ENCODE measurements around the gene MAGI1.

Gene MAGI1

GRCh38 chr3:65968996-65969395 lies 69.7 kb downstream of the MAGI1 start:
- no peak for DNase-seq

DNA sequence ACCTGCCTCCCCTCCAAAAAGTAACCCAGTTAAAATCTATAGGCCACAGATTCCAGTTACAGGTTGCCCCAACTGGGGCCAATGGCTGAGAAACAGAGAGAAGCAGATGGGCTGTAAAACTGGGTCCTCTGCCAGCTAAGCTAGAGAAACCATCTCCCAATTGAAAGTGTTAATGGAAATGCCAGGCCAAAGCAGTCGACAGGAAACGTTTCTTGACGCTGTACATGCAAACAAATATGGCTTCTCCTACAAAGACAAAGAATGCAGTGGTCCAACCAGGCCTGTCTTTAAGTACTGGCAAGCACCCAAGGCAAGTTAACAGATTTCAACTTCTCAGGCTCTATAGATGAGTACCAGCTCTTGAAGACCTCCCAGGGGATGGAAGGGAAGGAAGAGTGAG lies 71.3 kb downstream of the MAGI1 start:
- peak; percentile 9 for DNase-seq

- DNase-seq: no peak
Observed at GRCh38 chr3:65964838-65965237, 73.9 kb downstream of the MAGI1 start.

- peak; percentile 85 for DNase-seq
Observed at GRCh38 chr3:65963787-65964677, 74.7 kb downstream of the MAGI1 start.

DNA sequence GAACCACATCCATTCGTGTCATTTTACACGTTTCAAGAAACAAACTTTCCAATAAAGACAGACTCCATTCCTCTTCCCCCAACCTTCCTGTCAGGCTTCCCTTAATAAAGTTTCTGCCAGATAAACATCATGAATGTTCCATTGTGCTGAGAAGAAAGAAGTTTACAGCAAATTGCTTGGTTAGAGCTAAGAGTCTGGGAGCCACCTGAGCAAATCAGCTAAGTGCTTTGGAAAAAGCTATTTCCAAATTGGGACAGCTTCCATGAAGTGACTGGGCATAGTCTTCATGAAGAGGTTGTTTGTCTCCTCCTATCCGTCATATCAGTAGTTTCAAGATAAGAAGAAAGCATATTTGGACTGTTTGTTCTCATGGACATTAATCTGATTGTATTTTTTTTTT lies 77.0 kb downstream of the MAGI1 start:
- no peak for DNase-seq

GRCh38 chr3:65961128-65961527 lies 77.6 kb downstream of the MAGI1 start:
- DNase-seq: no peak

DNA sequence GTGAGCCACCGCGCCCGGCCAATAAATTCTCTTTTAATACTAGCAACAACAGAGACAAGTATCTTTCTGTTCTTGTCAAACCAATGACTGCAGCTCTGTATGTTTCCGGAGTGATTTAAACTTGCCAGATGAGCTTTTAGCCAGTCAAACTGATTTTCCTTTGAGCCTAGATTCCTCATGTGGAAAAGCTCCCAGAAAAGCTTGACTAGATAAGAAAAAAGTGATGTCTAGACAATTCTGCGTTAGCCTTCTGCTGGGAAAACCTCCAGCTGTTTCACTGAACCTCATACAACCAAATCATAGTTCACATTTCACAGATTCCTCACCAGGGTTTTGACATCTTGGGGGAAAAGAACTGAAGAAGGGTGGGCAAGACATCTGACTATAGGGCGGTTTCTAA lies 78.6 kb downstream of the MAGI1 start:
- DNase-seq: no peak

DNA sequence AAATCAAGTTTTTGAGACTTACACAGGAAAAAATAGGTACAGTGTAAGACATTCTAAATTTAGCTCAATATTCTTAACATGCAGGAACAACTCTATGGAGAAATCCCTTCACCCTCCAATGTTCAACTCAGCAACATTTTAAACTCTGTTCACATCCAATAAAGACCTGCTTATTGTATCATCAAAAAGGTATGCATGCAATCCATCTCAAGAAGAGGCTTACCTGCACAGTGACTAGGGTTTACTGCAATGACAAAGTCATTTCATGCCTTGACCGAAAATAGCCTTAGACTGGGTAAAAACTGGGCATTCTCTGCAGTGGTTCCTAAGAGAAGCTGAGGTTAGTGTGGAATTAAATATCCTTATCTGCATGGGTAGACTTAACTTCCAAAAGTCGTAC lies 80.5 kb downstream of the MAGI1 start:
- no peak for DNase-seq

- peak; percentile 71 for DNase-seq
Observed at GRCh38 chr3:65955792-65956477, 82.8 kb downstream of the MAGI1 start.

- DNase-seq: no peak
Observed at GRCh38 chr3:65953881-65954733, 84.6 kb downstream of the MAGI1 start.

GRCh38 chr3:65953301-65953812 lies 85.4 kb downstream of the MAGI1 start:
- DNase-seq: peak; percentile 84

DNA sequence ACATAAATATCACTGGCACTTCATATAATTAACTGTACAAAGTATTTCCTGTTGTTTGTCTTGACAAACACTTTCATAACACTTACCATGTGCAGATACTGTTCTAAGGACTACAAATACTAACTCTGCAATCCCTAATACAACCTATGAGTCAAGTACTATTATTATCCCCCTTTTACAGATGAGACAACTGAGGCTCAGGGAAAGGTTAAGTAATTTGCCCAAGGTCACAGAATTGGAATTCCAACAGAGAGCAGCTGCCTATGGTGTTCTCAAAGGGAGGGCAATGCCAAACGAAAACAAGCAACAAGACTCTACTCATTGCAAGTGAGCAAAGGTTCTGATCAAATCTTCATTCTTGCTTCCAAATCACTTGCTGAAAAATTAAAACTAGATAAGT lies 85.9 kb downstream of the MAGI1 start:
- DNase-seq: no peak

- DNase-seq: no peak
Observed at GRCh38 chr3:65951836-65952505, 86.7 kb downstream of the MAGI1 start.

GRCh38 chr3:65950340-65951326 lies 88.1 kb downstream of the MAGI1 start:
- DNase-seq: no peak

DNA sequence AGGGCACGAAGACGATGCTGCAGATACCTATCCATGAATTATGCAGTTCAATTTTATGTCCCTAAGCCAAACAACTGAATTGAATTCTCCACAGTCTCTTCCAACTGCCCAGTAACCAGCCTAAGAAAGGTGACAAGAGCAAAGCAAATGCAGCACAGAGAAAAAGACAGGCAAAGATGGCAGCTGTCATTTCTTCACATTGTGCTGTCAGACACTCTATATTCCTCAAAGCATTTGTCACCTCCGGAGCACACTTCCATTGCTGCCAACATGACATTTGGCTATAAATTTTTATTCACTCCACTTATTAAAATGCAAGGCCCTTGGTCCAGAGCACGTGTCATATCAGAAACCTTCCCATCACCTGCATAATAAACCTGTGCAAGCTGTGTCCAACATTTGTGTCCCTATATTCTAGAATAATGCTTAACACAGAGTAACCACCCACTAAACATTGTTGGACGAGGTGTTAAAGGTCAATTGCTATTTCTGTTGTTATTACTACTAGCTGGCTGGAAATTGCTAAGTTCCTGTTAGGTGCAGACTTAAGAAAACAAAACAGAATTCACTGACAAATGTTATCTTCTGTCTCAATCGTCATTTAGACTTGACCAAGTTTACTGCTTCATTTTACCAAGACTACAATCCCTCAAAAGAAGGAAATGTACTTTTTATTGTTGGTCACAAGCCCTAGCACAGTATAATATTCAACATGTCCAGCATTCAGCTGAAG lies 89.7 kb downstream of the MAGI1 start:
- DNase-seq: no peak

- DNase-seq: no peak
Observed at GRCh38 chr3:65946438-65946837, 92.3 kb downstream of the MAGI1 start.

GRCh38 chr3:65945953-65946352 lies 92.8 kb downstream of the MAGI1 start:
- no peak for DNase-seq

GRCh38 chr3:65945480-65945879 lies 93.2 kb downstream of the MAGI1 start:
- DNase-seq: no peak

GRCh38 chr3:65944252-65944651 lies 94.5 kb downstream of the MAGI1 start:
- no peak for DNase-seq

DNA sequence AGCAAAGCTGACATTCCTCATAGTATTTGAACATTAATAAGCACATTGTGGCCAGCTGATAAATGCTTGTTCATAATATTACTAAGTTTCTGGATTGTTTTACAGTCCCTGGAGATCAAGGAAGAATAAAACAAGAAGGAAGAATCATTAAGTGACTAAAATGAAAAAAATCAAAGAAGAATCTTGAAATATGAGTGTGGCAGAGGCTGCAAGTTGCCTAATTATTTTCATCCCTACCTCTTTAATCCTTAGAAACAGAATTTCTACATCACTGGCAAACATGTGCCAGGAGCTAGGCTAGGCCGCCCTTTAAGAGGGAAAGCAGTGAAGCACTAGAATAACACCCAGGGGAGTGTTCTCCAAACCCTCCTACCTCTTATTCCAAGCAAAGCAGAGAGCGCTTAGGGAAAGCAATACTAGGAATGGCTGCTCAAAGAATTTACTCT lies 98.9 kb downstream of the MAGI1 start:
- no peak for DNase-seq
